ENCODE measurements around the gene LIMCH1.

- TF ChIP-seq CTCF (IDR thresholded peaks at IDR 0.05; ENCODE audit: poor library complexity), result no peak
- no peak for TF ChIP-seq EZH2phosphoT487 (IDR thresholded peaks at IDR 0.05; ENCODE audit: low read depth, severe bottlenecking, unreplicated experiment)
- TF ChIP-seq EZH2 (IDR thresholded peaks at IDR 0.05; ENCODE audit: borderline replicate concordance), result no peak
These were observed 196.4 kb downstream of the LIMCH1 start for GRCh38 chr4:41734371-41734770.

Data from hepatocyte (in vitro differentiated cells).